Vagina (tissue), 2 donors: ENCODE measurements around the gene MAGEA8.

Experiments used
- CTCF ChIP-seq, 3 experiments: fragments of 450-650 bp in 2 of 3; fragments of 200-600 bp in 1 of 3; sonication (generic) in 1 of 3; IDR thresholded peaks; one replicate each; pipeline ENCODE4 v1.5.1; 2017 to 2019; ENCODE audit warnings: antibody characterized with exemption in 3 of 3, mild to moderate bottlenecking in 2 of 3, moderate library complexity in 2 of 3
- POLR2A ChIP-seq, 2 donors: fragments of 450-650 bp; IDR thresholded peaks; one replicate each; pipeline ENCODE4 v1.6.1; 2017; ENCODE audit warnings: antibody characterized with exemption in 2 of 2, mild to moderate bottlenecking in 2 of 2, moderate library complexity in 2 of 2
- POLR2AphosphoS5 ChIP-seq, 2 donors: sonication (generic); formaldehyde crosslinking; IDR thresholded peaks; one replicate each; pipeline ENCODE4 v1.9.0; 2017; ENCODE audit warnings: antibody characterized with exemption in 2 of 2, mild to moderate bottlenecking in 2 of 2, low read depth in 1 of 2; ENCODE audit not compliant: insufficient read depth in 1 of 2

- TF ChIP-seq CTCF (IDR thresholded peaks at IDR 0.05) (no peak), POLR2A (IDR thresholded peaks at IDR 0.05) (no peak), POLR2AphosphoS5 (IDR thresholded peaks at IDR 0.05; ENCODE audit: insufficient read depth in 1 of 2, low read depth in 1 of 2) (no peak)
Measured at GRCh38 chrX:149867488-149867887, 13.5 kb upstream of the MAGEA8 start.
